Neuronal stem cell (in vitro differentiated cells): ENCODE data around the gene OR51G2.

Experiments used
- DNase-seq: peaks from one replicate; pipeline ENCODE4 v3.0.0-alpha.2; 2013; ENCODE audit warnings: low spot score
- H2AFZ ChIP-seq: one replicate; pipeline ENCODE4 v1.6.1; 2013; ENCODE audit warnings: mild to moderate bottlenecking, low read length, inconsistent platforms
- H2AK5ac ChIP-seq: 2 replicates; pipeline ENCODE4 v1.6.1; 2013; ENCODE audit warnings: low read depth, mild to moderate bottlenecking, inconsistent platforms, low read length, moderate library complexity, mixed read lengths
- H2BK120ac ChIP-seq: 2 replicates; pipeline ENCODE4 v1.6.1; 2013; ENCODE audit warnings: low read depth, mild to moderate bottlenecking, inconsistent platforms, low read length, moderate library complexity, mixed read lengths
- H2BK12ac ChIP-seq: one replicate; pipeline ENCODE4 v1.6.1; 2013; ENCODE audit warnings: low read length, inconsistent platforms
- H2BK15ac ChIP-seq: 2 replicates; pipeline ENCODE4 v1.6.1; 2013; ENCODE audit warnings: mild to moderate bottlenecking, low read length, inconsistent platforms, mixed read lengths
- H2BK5ac ChIP-seq: one replicate; pipeline ENCODE4 v1.6.1; 2013; ENCODE audit warnings: inconsistent platforms, mild to moderate bottlenecking, low read length, moderate library complexity
- H3K14ac ChIP-seq: one replicate; pipeline ENCODE4 v1.6.1; 2013; ENCODE audit warnings: low read length, inconsistent platforms
- H3K18ac ChIP-seq: 2 replicates; pipeline ENCODE4 v1.6.1; 2013; ENCODE audit warnings: low read length, inconsistent platforms
- H3K23ac ChIP-seq: 2 replicates; pipeline ENCODE4 v1.6.1; 2013; ENCODE audit warnings: low read depth, mild to moderate bottlenecking, mixed read lengths, low read length, inconsistent platforms; ENCODE audit not compliant: poor library complexity
- H3K27ac ChIP-seq: replicated peaks from 3 replicates; pipeline ENCODE4 v1.5.1; 2013; ENCODE audit warnings: low read length, inconsistent platforms
- H3K27me3 ChIP-seq, 3 experiments: 2 replicates each; pipeline ENCODE4 v1.6.1; 2013; ENCODE audit warnings: low read length in 3 of 3, mild to moderate bottlenecking in 2 of 3, inconsistent platforms in 1 of 3, low read depth in 1 of 3, mixed read lengths in 1 of 3, moderate library complexity in 1 of 3; ENCODE audit not compliant: control insufficient read depth in 3 of 3, insufficient read depth in 3 of 3
- H3K36me3 ChIP-seq, 2 donors: replicated peaks in 1 of 2; 2 replicates each; pipeline ENCODE4 v1.6.1; 2013; ENCODE audit warnings: low read length in 2 of 2; ENCODE audit not compliant: control insufficient read depth in 2 of 2, insufficient read depth in 2 of 2
- H3K4ac ChIP-seq: 2 replicates; pipeline ENCODE4 v1.6.1; 2013; ENCODE audit warnings: inconsistent platforms, mild to moderate bottlenecking, low read length, moderate library complexity
- H3K4me1 ChIP-seq, 2 donors: 1 replicate in 1 of 2; 2 replicates in 1 of 2; pipeline ENCODE4 v1.6.1; 2013; ENCODE audit warnings: low read length in 2 of 2, low read depth in 1 of 2; ENCODE audit not compliant: control insufficient read depth in 2 of 2, insufficient read depth in 1 of 2
- H3K4me2 ChIP-seq: one replicate; pipeline ENCODE4 v1.6.1; 2013; ENCODE audit warnings: mild to moderate bottlenecking, low read length, inconsistent platforms; ENCODE audit not compliant: insufficient read depth, poor library complexity, severe bottlenecking
- H3K4me3 ChIP-seq, 2 donors: 2 replicates each; pipeline ENCODE4 v1.5.1; 2013; ENCODE audit warnings: low read length in 2 of 2, mild to moderate bottlenecking in 2 of 2, inconsistent platforms in 1 of 2, moderate library complexity in 1 of 2
- H3K79me1 ChIP-seq: one replicate; pipeline ENCODE4 v1.6.1; 2013; ENCODE audit warnings: low read depth, mild to moderate bottlenecking, inconsistent platforms, low read length, moderate library complexity
- H3K9ac ChIP-seq: one replicate; pipeline ENCODE4 v1.6.1; 2013; ENCODE audit warnings: mild to moderate bottlenecking, low read depth, low read length, inconsistent platforms; ENCODE audit not compliant: poor library complexity
- H3K9me3 ChIP-seq, 2 donors: replicated peaks in 1 of 2; 2 replicates each; pipeline versions ENCODE3 to v1.6.1; 2013; ENCODE audit warnings: low read length in 2 of 2, mild to moderate bottlenecking in 2 of 2, inconsistent platforms in 1 of 2, low read depth in 1 of 2, mixed read lengths in 1 of 2, moderate library complexity in 1 of 2; ENCODE audit not compliant: control insufficient read depth in 2 of 2, insufficient read depth in 1 of 2
- H4K8ac ChIP-seq: one replicate; pipeline ENCODE4 v1.6.1; 2013; ENCODE audit warnings: low read depth, mild to moderate bottlenecking, inconsistent platforms, low read length, moderate library complexity
- H4K91ac ChIP-seq: one replicate; pipeline ENCODE4 v1.6.1; 2013; ENCODE audit warnings: low read length, low read depth, mild to moderate bottlenecking, inconsistent platforms; ENCODE audit not compliant: poor library complexity
- WGBS, 2 donors: extraction: QIAGEN DNeasy Blood & Tissue Kit; methylation state at CpG; one replicate each; pipeline ENCODE4 v1.1.7; 2013; ENCODE audit warnings: missing lambda C conversion rate in 2 of 2, mixed read lengths in 1 of 2; ENCODE audit not compliant: insufficient read length in 2 of 2, insufficient replicate concordance in 1 of 2; ENCODE audit errors: extremely low coverage in 2 of 2; 5-methylcytosine and 5-hydroxymethylcytosine counted together

The OR51G2 gene

GRCh38 chr11:4881860-4882500 is 37.2 kb downstream of the OR51G2 start, which contains the start of gene OR51T1:
Gene OR51T1, plus strand, starts transcription at chr11:4881900. Its CDS starts 0 bp downstream, at chr11:4881900.
- H3K9me3 ChIP-seq: no peaks in the 10 kb centered on the region
- no peak within 1 kb of the TSS for H3K9ac ChIP-seq
- no peaks in the 10 kb centered on the region for H3K4me1 ChIP-seq
- H3K4me3 ChIP-seq: peak within 1 kb of the TSS in 1 of 2 donors; percentile 2
- no peaks in the 10 kb centered on the region for H3K36me3 ChIP-seq
- no peak within 1 kb of the TSS for H2BK5ac ChIP-seq
- H3K4ac ChIP-seq: no peak within 1 kb of the TSS
- no peaks in the 10 kb centered on the region for H3K79me1 ChIP-seq
- H2AK5ac ChIP-seq: no peak within 1 kb of the TSS
- no peak within 1 kb of the TSS for H3K23ac ChIP-seq
- no peak within 1 kb of the TSS for H3K4me2 ChIP-seq
- no peak within 1 kb of the TSS for H2BK15ac ChIP-seq
- no peak within 1 kb of the TSS for H2AFZ ChIP-seq
- H3K27me3 ChIP-seq: no peaks in the 10 kb centered on the region
- no peak within 1 kb of the TSS for H2BK12ac ChIP-seq
- WGBS, 2 donors: no CpG with 5 or more reads among the region's 8 CpGs
- H3K14ac ChIP-seq: no peak within 1 kb of the TSS
- H2BK120ac ChIP-seq: no peak within 1 kb of the TSS
- no peak within 1 kb of the TSS for H4K91ac ChIP-seq
- no peak within 1 kb of the TSS for H3K18ac ChIP-seq
- no peak within 1 kb of the TSS for H3K27ac ChIP-seq
- H4K8ac ChIP-seq: no peak within 1 kb of the TSS
- DNase-seq: no peak

GRCh38 chr11:4881188-4881587 is 38.0 kb downstream of the OR51G2 start:
- no peak overlapping the region for H3K9ac ChIP-seq
- no peaks in the 10 kb centered on the region for H3K9me3 ChIP-seq
- no peak overlapping the region for H3K14ac ChIP-seq
- H3K4me1 ChIP-seq: no peaks in the 10 kb centered on the region
- H2AK5ac ChIP-seq: no peak overlapping the region
- no peaks in the 10 kb centered on the region for H3K79me1 ChIP-seq
- no peak overlapping the region for H2BK120ac ChIP-seq
- H3K4me3 ChIP-seq: no peak overlapping the region
- no peak overlapping the region for H3K27ac ChIP-seq
- no peak overlapping the region for H2BK5ac ChIP-seq
- no peak for DNase-seq
- H4K8ac ChIP-seq: no peak overlapping the region
- no peak overlapping the region for H3K4me2 ChIP-seq
- no peak overlapping the region for H3K18ac ChIP-seq
- H3K27me3 ChIP-seq: no peaks in the 10 kb centered on the region
- no peak overlapping the region for H3K23ac ChIP-seq
- H3K36me3 ChIP-seq: no peaks in the 10 kb centered on the region
- WGBS, 2 donors: no CpG with 5 or more reads among the region's 4 CpGs
- no peak overlapping the region for H3K4ac ChIP-seq
- no peak overlapping the region for H2AFZ ChIP-seq
- no peak overlapping the region for H2BK15ac ChIP-seq
- H2BK12ac ChIP-seq: no peak overlapping the region
- no peak overlapping the region for H4K91ac ChIP-seq

- Histone ChIP-seq H3K4me1 (no peaks in the 10 kb centered on the region), H4K8ac (no peak overlapping the region), H3K4ac (no peak overlapping the region), H2BK12ac (no peak overlapping the region), H2BK15ac (no peak overlapping the region), H3K27me3 (no peaks in the 10 kb centered on the region), H2BK120ac (no peak overlapping the region), H3K9ac (no peak overlapping the region), H3K27ac (no peak overlapping the region), H2BK5ac (no peak overlapping the region), H3K36me3 (no peaks in the 10 kb centered on the region), H3K79me1 (no peaks in the 10 kb centered on the region), H3K9me3 (no peaks in the 10 kb centered on the region), H3K4me3 (no peak overlapping the region), H3K4me2 (no peak overlapping the region), H2AFZ (no peak overlapping the region), H3K23ac (no peak overlapping the region), H3K18ac (no peak overlapping the region), H2AK5ac (no peak overlapping the region), H3K14ac (no peak overlapping the region), H4K91ac (no peak overlapping the region)
- no peak for DNase-seq
- WGBS, 2 donors: no CpG with 5 or more reads among the region's 1 CpG
Measured at GRCh38 chr11:4865855-4866254, 53.3 kb downstream of the OR51G2 start.

- no peak overlapping the region for H2BK15ac ChIP-seq
- H3K36me3 ChIP-seq: no peaks in the 10 kb centered on the region
- no peak overlapping the region for H2AFZ ChIP-seq
- H3K27me3 ChIP-seq: no peaks in the 10 kb centered on the region
- no peaks in the 10 kb centered on the region for H3K4me1 ChIP-seq
- H2BK5ac ChIP-seq: no peak overlapping the region
- no peak overlapping the region for H3K27ac ChIP-seq
- no peak overlapping the region for H3K4ac ChIP-seq
- DNase-seq: no peak
- WGBS, 2 donors: no CpG with 5 or more reads among the region's 4 CpGs
- no peak overlapping the region for H3K4me2 ChIP-seq
- no peak overlapping the region for H4K91ac ChIP-seq
- no peak overlapping the region for H3K4me3 ChIP-seq
- H3K9me3 ChIP-seq: no peaks in the 10 kb centered on the region
- H3K14ac ChIP-seq: no peak overlapping the region
- H2BK120ac ChIP-seq: no peak overlapping the region
- no peak overlapping the region for H3K23ac ChIP-seq
- no peak overlapping the region for H3K9ac ChIP-seq
- H2AK5ac ChIP-seq: no peak overlapping the region
- no peaks in the 10 kb centered on the region for H3K79me1 ChIP-seq
- no peak overlapping the region for H3K18ac ChIP-seq
- no peak overlapping the region for H4K8ac ChIP-seq
- H2BK12ac ChIP-seq: no peak overlapping the region
Measured at GRCh38 chr11:4863876-4864275, 55.3 kb downstream of the OR51G2 start.
